Kidney (tissue), 14 donors: ENCODE measurements around the gene NCEH1. TPM values are rescaled to one million over a fixed set of nuclear protein-coding genes. Genes with fewer than 3 reads are reported as not detected.
"Not testable (repeated sequence)": the region's sequence is repeated elsewhere in the genome, so short reads cannot be mapped to it uniquely, and the experiment has no call there.

Source experiments
- DNase-seq, 5 donors: peaks; one replicate each; pipeline ENCODE4 v3.0.0-alpha.2; 2013 to 2020
- FAIRE-seq: peaks from 2 replicates; lab custom pipeline; 2012; peaks lifted over from hg19 to GRCh38; lab: Jason Lieb, UNC
- H3K27ac ChIP-seq, 2 donors: one replicate each; pipeline ENCODE4 v1.7.0; 2013; ENCODE audit warnings: low read depth in 2 of 2, low read length in 2 of 2, inconsistent platforms in 1 of 2
- H3K27me3 ChIP-seq: one replicate; pipeline ENCODE4 v1.7.1; 2013; ENCODE audit warnings: low read length, inconsistent platforms; ENCODE audit not compliant: control insufficient read depth, insufficient read depth
- H3K36me3 ChIP-seq, 3 donors: one replicate each; pipeline versions ENCODE4 v1.7.0 to v1.7.1; 2013; ENCODE audit warnings: low read length in 3 of 3, control low read depth in 1 of 3, inconsistent platforms in 1 of 3; ENCODE audit not compliant: insufficient read depth in 3 of 3, control insufficient read depth in 2 of 3
- H3K4me1 ChIP-seq, 3 donors: one replicate each; pipeline versions ENCODE4 v1.7.0 to v1.7.1; 2013; ENCODE audit warnings: low read length in 3 of 3, inconsistent platforms in 1 of 3, low read depth in 1 of 3; ENCODE audit not compliant: control insufficient read depth in 2 of 3, insufficient read depth in 2 of 3
- H3K4me3 ChIP-seq, 3 donors: one replicate each; pipeline versions ENCODE4 v1.7.0 to v1.8.1; 2013; ENCODE audit warnings: low read length in 3 of 3, control low read depth in 1 of 3, inconsistent platforms in 1 of 3
- H3K9ac ChIP-seq, 3 donors: one replicate each; pipeline versions ENCODE4 v1.7.0 to v1.7.1; 2013; ENCODE audit warnings: low read length in 3 of 3, control low read depth in 1 of 3, inconsistent platforms in 1 of 3
- H3K9me3 ChIP-seq, 3 donors: one replicate each; pipeline versions ENCODE4 v1.7.0 to v1.7.1; 2013; ENCODE audit warnings: low read length in 3 of 3, control low read depth in 1 of 3, inconsistent platforms in 1 of 3; ENCODE audit not compliant: control insufficient read depth in 2 of 3, insufficient read depth in 1 of 3
- intact Hi-C: fragments of 100-400 bp; cut with DNase I; formaldehyde crosslinking; loops from one replicate; pipeline ENCODE4 v1.11.1; 2022
- polyA plus RNA-seq: library from polyadenylated mRNA; stranded (reverse); fragments of 350-450 nt; fragmentation: Illumina TruSeq; extraction: RNeasy Lipid Tissue Mini Kit (QIAGEN cat#74804); gene quantifications from one replicate; pipeline ENCODE4 v1.2.3, GENCODE V29; 2014; ENCODE audit warnings: low read depth, low replicate concordance; ENCODE audit not compliant: insufficient read depth
- total RNA-seq: library from RNA; stranded (reverse); fragmentation: NEBNext Ultra II Directional; extraction: Animal tissue kit (Norgen Biotek cat#: 25700); gene quantifications from one replicate; pipeline ENCODE4 v1.2.1, GENCODE V29; 2021
- TF ChIP-seq, protein P1 (sequence below): IDR thresholded peaks from 3 replicates; pipeline ENCODE4 v1.5.1; 2012; ENCODE audit warnings: mild to moderate bottlenecking, moderate library complexity, borderline replicate concordance; ENCODE audit not compliant: insufficient read depth; ENCODE audit errors: extremely low read depth
- donor health status: control.
- donor health status: control.
- donor health status: control.
- donor health status: control.
- donor health status: control.
- donor health status: DM: yes; HTN: yes; CAD: no.
- donor health status: Normal renal cell carcinoma (clear cell type).

NCEH1 gene
- total and polyA plus RNA-seq, 2 donors from 2014 or later = 6.7 to 43.6 TPM

DNA sequence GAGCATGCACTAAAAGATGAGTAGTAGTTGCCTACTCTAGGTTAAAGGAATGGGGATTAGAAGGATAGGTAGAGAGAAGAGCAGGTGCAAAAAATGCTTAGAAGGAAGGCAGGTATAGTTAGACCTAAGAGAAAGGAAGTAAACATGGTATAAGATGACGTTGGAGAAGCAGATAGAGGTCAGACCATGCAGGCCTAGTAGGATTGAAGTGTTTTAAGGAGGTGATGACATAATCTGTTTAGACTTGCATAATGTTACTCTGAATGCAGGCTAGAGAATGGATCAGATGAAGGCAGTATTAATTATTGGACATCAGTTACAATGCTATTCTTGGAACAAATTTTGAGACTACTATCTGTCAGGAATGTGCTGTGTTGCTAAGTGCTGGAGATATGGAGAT, 28.6 kb upstream of the NCEH1 start:
- H3K4me3 ChIP-seq = no peak overlapping the region
- no peaks in the 10 kb centered on the region for H3K9me3 ChIP-seq
- DNase-seq (no peak), FAIRE-seq (no peak)
- H3K27ac ChIP-seq = no peak overlapping the region
- H3K27me3 ChIP-seq = no peaks in the 10 kb centered on the region
- TF ChIP-seq, protein P1, sequence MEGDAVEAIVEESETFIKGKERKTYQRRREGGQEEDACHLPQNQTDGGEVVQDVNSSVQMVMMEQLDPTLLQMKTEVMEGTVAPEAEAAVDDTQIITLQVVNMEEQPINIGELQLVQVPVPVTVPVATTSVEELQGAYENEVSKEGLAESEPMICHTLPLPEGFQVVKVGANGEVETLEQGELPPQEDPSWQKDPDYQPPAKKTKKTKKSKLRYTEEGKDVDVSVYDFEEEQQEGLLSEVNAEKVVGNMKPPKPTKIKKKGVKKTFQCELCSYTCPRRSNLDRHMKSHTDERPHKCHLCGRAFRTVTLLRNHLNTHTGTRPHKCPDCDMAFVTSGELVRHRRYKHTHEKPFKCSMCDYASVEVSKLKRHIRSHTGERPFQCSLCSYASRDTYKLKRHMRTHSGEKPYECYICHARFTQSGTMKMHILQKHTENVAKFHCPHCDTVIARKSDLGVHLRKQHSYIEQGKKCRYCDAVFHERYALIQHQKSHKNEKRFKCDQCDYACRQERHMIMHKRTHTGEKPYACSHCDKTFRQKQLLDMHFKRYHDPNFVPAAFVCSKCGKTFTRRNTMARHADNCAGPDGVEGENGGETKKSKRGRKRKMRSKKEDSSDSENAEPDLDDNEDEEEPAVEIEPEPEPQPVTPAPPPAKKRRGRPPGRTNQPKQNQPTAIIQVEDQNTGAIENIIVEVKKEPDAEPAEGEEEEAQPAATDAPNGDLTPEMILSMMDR = no peak
- H3K4me1 ChIP-seq = no peaks in the 10 kb centered on the region
- no peaks in the 10 kb centered on the region for H3K36me3 ChIP-seq
- no peak overlapping the region for H3K9ac ChIP-seq
- intact Hi-C loops = no loop called here

DNA sequence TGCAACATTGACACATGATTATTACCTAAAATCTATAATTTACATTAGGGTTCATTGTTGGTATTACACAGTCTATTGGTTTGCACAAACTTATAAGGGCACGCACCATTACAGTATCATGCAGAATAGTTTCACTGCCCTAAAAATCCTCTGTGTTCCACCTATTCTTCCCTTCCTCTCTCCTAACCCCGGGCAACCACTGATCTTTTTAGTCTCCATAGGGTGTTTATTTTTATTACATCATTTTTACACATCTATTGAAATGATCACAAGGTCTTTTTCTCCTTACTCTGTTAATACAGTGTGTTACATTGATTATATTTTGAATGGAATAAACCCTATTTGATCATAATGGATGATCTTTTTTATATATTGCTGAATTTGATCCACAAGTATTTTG, 24.1 kb upstream of the NCEH1 start:
- Histone ChIP-seq H3K4me1 (no peaks in the 10 kb centered on the region), H3K36me3 (no peaks in the 10 kb centered on the region), H3K4me3 (no peak overlapping the region), H3K9ac (no peak overlapping the region), H3K27me3 (no peaks in the 10 kb centered on the region), H3K27ac (no peak overlapping the region), H3K9me3 (no peaks in the 10 kb centered on the region)
- intact Hi-C loops = no loop called here
- DNase-seq (no peak), FAIRE-seq (no peak)
- TF ChIP-seq, protein P1 = no peak

DNA sequence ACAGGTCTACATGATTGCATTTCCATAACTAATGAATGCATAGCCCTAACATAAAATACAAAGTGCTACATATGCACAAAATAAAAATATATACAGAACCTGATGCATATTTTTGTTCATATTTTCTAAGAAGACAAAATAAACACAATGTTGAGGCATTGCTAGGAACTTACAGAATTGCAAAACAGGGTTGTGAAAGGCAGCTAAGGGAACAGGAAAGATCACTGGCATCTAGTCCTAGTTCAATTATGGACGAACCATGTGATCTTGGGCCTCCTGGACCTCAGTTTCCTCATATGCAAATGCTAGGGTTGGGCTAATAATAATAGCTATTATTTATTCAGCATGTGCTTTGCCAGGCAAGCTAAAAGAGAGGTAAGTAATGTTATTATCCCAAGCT, 15.5 kb upstream of the NCEH1 start:
- Histone ChIP-seq H3K27me3 (no peaks in the 10 kb centered on the region), H3K9ac (no peak overlapping the region), H3K36me3 (no peaks in the 10 kb centered on the region), H3K4me3 (no peak overlapping the region), H3K4me1 (no peaks in the 10 kb centered on the region), H3K9me3 (no peaks in the 10 kb centered on the region), H3K27ac (no peak overlapping the region)
- TF ChIP-seq, protein P1 = no peak
- no peak for DNase-seq
- intact Hi-C loops = no loop called here
- FAIRE-seq = no peak

DNA sequence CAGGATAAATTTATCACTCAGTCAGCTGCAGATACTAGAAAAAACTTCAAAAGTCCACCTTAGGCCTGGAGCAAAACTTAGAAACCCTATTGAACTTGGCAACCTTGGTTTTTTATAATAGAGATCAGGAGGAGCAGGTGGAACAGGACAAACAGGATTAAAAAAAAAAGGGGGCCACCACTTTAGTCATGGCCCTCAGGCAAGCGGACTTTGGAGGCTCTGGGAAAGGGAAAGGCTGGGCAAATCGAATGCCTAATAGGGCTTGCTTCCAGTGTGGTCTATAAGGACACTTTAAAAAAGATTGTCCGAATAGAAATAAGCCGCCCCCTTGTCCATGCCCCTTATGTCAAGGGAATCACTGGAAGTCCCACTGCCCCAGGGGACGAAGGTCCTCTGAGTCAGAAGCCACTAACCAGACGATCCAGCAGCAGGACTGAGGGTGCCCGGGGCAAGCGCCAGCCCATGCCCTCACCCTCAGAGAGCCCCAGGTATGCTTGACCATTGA, 11.7 kb upstream of the NCEH1 start:
- H3K27ac ChIP-seq, FAIRE-seq, H3K36me3 ChIP-seq, H3K27me3 ChIP-seq, H3K9me3 ChIP-seq, H3K4me3 ChIP-seq, intact Hi-C loops, H3K9ac ChIP-seq, DNase-seq, H3K4me1 ChIP-seq: not testable (repeated sequence)
